GM12865 (cell line): ENCODE results near the gene SRRM4.
"Not testable (repeated sequence)": the region's sequence is repeated elsewhere in the genome, so short reads cannot be mapped to it uniquely, and the experiment has no call there.

ENCODE experiments used
- DNase-seq: peaks from one replicate; pipeline ENCODE4 v3.0.0; 2010; ENCODE audit warnings: low read depth
- H3K4me3 ChIP-seq: 2 replicates; pipeline ENCODE4 v1.5.1; 2011; ENCODE audit warnings: mild to moderate bottlenecking, low read depth, low read length, control low read depth
- CTCF ChIP-seq: IDR thresholded peaks from 2 replicates; pipeline ENCODE4 v1.5.1; 2011; ENCODE audit warnings: low read length, control low read depth, low read depth, inconsistent platforms; ENCODE audit not compliant: insufficient read depth; ENCODE audit errors: missing control alignments

Gene SRRM4

GRCh38 chr12:119089380-119090013, 108.2 kb downstream of the SRRM4 start:
- no peak for TF ChIP-seq CTCF
- no peak for DNase-seq

GRCh38 chr12:119090276-119090675, 108.9 kb downstream of the SRRM4 start:
- no peak overlapping the region for H3K4me3 ChIP-seq
- DNase-seq: no peak
- TF ChIP-seq CTCF: no peak

More at GRCh38 chr12:119089380-119090013, 108.2 kb downstream of the SRRM4 start:
- no peak overlapping the region for H3K4me3 ChIP-seq

GRCh38 chr12:119090865-119091264, 109.5 kb downstream of the SRRM4 start:
- no peak overlapping the region for H3K4me3 ChIP-seq
- TF ChIP-seq CTCF: no peak
- DNase-seq: no peak

GRCh38 chr12:119096429-119097202, 115.3 kb downstream of the SRRM4 start:
- no peak for DNase-seq
- H3K4me3 ChIP-seq: no peak overlapping the region
- TF ChIP-seq CTCF: no peak

GRCh38 chr12:119100933-119101332, 119.6 kb downstream of the SRRM4 start:
- no peak for DNase-seq
- no peak overlapping the region for H3K4me3 ChIP-seq
- TF ChIP-seq CTCF: no peak

GRCh38 chr12:119102274-119102673, 120.9 kb downstream of the SRRM4 start:
- H3K4me3 ChIP-seq: no peak overlapping the region
- no peak for DNase-seq
- no peak for TF ChIP-seq CTCF

GRCh38 chr12:119102714-119103113, 121.4 kb downstream of the SRRM4 start:
- no peak for TF ChIP-seq CTCF
- no peak overlapping the region for H3K4me3 ChIP-seq
- DNase-seq: no peak

- not testable (repeated sequence) for H3K4me3 ChIP-seq, DNase-seq
Measured at GRCh38 chr12:119104969-119105368, 123.6 kb downstream of the SRRM4 start.
